Endothelial cell of umbilical vein (primary cell): ENCODE measurements around the gene CALN1.

Experiments
- EZH2 ChIP-seq: IDR thresholded peaks from 2 replicates; pipeline ENCODE4 v1.6.1; 2012; ENCODE audit warnings: borderline replicate concordance, low read depth, mild to moderate bottlenecking, moderate library complexity, low read length, inconsistent platforms; ENCODE audit not compliant: severe bottlenecking
- POLR2AphosphoS5 ChIP-seq: IDR thresholded peaks from 2 replicates; pipeline ENCODE4 v1.6.1; 2012; ENCODE audit warnings: low read depth, mild to moderate bottlenecking, control low read depth, low read length, moderate library complexity; ENCODE audit not compliant: insufficient read depth
- TF ChIP-seq, protein P1 (sequence below), 2 donors: IDR thresholded peaks; 1 replicate in 1 of 2; 2 replicates in 1 of 2; pipeline ENCODE4 v1.5.1; 2011; ENCODE audit warnings: low read length in 2 of 2, mild to moderate bottlenecking in 2 of 2, moderate library complexity in 2 of 2, control low read depth in 1 of 2, inconsistent platforms in 1 of 2, low read depth in 1 of 2; ENCODE audit not compliant: insufficient read depth in 1 of 2; ENCODE audit errors: extremely low read depth in 1 of 2

DNA sequence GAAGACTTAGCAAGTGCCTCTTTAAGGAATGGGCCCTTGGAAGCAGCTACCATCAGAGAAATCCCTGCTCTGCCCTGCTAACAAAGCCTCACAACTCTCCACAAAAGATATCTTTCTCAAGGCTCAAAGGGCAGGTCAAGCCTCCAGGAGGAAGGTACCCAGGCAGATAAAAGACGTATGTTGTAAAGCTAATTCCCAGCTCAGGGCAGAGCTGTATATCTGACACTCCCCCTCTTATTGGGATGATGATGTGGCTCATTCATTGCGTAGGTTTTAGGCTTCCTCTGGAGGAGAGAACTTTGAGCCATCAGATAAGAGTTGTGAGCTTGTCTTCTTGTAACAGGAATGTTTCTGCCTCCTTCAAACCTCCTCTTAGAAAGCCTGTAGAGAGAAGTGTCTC is 145.4 kb downstream of the CALN1 start:
- TF ChIP-seq POLR2AphosphoS5 (no peak), EZH2 (no peak)
- TF ChIP-seq, protein P1, sequence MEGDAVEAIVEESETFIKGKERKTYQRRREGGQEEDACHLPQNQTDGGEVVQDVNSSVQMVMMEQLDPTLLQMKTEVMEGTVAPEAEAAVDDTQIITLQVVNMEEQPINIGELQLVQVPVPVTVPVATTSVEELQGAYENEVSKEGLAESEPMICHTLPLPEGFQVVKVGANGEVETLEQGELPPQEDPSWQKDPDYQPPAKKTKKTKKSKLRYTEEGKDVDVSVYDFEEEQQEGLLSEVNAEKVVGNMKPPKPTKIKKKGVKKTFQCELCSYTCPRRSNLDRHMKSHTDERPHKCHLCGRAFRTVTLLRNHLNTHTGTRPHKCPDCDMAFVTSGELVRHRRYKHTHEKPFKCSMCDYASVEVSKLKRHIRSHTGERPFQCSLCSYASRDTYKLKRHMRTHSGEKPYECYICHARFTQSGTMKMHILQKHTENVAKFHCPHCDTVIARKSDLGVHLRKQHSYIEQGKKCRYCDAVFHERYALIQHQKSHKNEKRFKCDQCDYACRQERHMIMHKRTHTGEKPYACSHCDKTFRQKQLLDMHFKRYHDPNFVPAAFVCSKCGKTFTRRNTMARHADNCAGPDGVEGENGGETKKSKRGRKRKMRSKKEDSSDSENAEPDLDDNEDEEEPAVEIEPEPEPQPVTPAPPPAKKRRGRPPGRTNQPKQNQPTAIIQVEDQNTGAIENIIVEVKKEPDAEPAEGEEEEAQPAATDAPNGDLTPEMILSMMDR (IDR thresholded peaks at IDR 0.05; ENCODE audit: extremely low read depth in 1 of 2, insufficient read depth in 1 of 2, low read depth in 1 of 2, low read length in 2 of 2), result no peak
